GM19035 (cell line): ENCODE results near the gene NOC2L.

ENCODE experiments used
- ATAC-seq: cut with Tn5 transposase; IDR thresholded peaks from one replicate; pipeline ENCODE4 v1.9.1; 2021; ENCODE audit not compliant: unreplicated experiment

NOC2L gene

GRCh38 chr1:943545-944340, 15.3 kb downstream of the NOC2L start:
- ATAC-seq, result no peak

DNA sequence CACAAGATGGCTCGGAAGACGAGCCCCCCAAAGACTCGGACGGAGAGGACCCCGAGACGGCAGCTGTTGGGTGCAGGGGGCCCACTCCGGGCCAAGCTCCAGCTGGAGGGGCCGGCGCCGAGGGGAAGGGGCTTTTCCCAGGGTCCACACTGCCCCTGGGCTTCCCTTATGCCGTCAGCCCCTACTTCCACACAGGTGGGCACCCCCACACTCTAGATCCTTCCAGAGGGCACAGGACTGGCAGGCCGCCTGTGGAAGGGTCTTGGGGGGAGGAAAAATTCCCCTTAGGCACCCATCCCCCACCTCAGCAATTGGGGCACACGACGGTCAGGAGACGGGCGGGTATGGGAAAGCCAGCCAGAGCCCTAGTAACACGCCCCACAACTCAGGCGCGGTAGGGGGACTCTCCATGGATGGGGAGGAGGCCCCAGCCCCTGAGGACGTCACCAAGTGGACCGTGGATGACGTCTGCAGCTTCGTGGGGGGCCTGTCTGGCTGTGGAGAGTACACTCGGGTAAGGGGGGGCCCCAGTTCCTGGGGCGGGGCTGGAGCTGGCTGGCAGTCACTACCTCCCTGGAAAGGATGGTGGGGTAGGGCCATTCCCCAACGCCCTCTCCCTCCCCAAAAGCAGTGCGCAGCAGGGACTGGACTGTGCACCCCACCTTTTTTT, 16.1 kb downstream of the NOC2L start:
- ATAC-seq, result no peak

DNA sequence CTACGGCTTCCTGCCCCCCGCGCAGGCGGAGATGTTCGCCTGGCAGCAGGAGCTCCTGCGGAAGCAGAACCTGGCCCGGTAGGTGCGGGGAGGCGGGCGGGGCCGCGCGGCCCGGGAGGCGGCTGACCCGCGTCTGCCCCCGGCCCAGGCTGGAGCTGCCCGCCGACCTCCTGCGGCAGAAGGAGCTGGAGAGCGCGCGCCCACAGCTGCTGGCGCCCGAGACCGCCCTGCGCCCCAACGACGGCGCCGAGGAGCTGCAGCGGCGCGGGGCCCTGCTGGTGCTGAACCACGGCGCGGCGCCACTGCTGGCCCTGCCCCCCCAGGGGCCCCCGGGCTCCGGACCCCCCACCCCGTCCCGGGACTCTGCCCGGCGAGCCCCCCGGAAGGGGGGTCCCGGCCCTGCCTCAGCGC, 16.6 kb downstream of the NOC2L start:
- no peak for ATAC-seq

DNA sequence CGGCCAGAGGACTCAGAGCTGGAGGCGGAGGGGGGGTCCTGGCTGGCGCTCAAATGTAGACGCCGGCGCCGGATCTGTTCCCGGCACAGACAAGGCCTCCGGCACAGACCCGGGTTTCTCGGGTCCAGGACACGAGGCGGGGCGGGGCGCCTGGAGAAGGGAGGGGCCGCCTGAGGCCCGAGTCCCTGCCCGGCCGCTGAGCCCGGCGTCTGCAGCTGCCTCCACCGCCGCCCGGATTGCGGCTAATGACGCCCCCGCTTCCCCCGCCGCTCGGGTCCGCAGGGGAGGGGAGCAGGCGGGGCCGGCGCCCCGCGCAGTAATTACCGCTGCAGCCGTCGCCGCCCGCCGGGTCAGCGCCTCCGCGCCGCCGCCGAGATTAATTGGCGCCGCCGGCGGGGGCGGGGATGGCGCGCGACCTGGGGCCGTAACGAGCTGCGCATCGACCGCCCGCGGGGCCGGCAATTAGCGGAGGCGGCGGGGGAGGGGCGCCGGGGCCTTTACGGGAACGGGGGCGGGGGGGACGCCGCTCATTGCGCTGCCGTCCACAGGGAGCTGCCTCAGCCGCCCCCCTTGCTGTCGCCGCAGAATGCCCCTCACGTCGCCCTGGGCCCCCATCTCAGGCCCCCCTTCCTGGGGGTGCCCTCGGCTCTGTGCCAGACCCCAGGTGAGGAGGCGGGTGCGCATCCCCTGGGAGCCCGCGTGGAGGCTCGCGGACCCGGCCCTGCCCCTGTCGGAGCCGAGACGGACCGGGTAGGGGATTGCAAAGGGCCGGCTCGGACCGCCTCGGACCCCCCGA, 17.3 kb downstream of the NOC2L start:
- no peak for ATAC-seq

- ATAC-seq, result no peak
Observed at GRCh38 chr1:941015-941587, 18.0 kb downstream of the NOC2L start.

GRCh38 chr1:940107-941014, 18.7 kb downstream of the NOC2L start:
- no peak for ATAC-seq

DNA sequence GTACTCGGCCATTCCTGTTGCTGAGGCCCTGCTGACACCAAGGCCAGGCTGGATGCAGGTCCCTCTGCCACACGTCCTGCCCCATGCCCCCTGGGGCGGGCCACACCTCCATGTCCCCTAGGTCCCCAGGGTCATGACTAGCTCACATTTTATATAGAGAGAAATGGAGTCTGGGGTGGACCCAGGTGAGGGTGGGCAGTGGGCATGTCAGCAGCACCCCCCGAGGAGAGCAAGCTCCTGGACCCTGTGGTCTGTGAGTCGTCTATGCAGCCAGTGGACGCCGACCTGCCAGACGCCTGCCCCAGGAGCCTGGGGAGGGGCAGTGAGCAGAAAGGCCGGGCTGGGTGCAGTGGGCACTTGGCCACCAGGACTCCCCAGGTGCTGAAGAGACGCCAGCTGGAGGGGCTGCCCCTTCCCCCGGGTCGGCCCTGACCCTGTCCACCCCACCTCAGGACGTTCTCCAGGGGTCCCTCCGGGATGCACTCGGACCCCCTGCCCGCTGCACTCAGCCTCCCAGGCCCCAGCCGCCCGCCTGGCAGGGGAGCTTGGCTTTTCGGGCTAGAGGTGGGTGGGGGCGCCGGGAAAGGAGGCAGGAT, 19.4 kb downstream of the NOC2L start:
- ATAC-seq, result no peak

GRCh38 chr1:938711-939489, 20.2 kb downstream of the NOC2L start:
- ATAC-seq, result no peak

DNA sequence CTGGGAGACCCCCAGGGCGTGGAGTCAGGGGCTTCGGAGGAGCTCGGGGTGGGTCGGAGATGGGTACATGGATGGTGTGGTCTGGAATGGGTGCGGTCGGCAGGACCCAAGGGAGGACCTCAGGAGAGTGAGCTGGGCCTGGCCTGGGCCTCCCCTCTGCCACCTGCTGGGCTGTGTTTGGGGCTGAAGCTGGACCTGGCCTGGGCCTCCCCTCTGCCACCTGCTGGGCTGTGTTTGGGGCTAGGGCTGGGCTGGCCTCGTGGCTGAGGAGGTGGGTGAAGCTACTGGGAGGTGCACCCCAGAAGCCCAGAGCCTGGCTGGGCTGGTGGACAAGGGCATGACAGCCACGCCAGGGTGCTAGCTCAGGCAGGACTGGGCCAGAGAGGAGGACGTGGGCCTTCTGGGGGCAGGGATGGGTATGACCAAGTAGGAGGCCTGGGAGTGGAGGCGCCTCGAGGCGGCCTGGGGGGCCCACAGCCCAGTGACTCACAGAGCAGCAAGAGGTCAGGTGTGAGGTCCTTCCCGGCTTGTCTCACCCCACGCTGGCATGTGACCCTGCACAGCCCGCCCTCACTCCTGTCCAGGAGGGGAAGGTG, 20.9 kb downstream of the NOC2L start:
- ATAC-seq, result no peak

DNA sequence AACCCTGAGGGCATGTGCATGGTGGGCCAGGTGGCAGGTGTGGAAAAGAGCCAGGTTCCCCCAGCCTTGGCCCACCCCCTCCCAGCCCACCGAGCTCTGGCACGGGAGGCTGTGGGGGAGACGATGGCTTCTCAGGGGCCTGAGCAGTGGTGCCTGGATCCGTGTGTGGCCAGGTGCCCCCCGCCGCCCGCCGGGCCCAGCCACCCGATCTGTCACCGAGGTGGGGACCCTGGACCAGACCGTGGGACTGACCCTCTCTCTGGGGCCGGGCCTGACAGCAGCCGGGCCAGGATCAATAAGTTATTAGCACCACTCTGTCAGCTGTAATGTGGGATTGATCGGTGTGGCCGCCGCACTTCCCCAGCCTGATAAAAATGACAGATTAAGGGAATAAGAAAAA, 21.5 kb downstream of the NOC2L start:
- ATAC-seq, result no peak

DNA sequence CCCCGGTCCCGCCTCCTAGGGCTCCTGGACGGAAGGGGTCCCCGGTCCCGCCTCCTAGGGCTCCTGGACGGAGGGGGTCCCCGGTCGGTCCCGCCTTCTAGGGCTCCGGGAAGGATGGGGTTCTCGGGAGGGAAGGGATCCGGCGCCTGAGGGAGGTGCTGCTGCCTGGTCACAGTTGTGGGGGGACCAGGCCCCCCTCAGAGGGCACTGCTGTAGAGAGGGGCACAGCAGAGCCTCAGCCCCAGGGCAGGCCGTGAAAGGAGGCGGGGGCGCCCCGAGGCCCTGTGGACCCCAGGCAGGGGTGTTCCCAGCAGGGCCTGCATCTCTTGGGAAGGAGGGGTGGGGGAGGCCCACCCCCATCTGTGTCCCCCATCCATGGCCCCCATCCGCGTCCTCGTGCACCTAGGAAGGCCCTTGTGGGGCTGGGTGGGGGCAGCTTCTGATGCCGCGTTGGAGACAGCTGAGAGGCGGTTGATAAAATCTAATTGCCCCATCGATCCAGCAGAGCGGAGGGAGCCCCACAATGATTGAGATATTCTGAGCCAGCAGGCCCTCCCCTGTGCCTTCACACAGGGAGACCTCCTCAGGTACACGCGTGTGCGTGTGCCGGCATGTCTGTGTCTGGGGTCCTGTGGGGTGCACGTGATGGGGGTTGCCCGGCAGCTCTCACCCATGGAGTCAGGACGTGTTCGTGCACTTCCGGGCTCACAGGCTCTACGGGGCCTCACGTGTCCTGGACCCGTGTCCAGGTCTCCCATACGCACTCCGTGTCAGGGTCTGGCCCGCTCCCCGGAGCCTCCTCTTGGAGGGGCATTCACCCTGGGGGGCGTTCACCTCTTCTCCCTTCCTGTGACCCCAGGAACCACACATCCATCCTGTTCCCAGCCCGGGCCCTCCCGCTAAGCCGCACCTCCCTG, 22.4 kb downstream of the NOC2L start:
- no peak for ATAC-seq

DNA sequence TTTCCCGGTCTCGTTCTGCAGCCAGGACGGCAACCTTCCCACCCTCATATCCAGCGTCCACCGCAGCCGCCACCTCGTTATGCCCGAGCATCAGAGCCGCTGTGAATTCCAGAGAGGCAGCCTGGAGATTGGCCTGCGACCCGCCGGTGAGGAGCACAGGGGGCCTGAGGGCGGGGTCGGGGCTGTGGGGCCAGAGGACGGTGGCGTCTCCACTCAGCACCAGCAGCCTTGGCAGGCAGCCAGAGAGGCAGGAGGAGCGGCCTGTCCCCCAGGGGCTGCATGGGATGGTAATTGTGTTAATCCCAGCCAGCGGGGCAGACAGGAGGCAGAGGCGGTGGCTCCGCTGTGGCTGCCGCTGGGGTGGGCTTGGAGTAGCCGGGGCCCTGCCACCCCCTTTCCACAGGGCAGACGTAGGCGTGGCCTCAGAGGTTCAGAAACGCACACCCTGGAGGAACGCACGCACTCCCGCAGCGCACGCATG, 23.3 kb downstream of the NOC2L start:
- no peak for ATAC-seq

DNA sequence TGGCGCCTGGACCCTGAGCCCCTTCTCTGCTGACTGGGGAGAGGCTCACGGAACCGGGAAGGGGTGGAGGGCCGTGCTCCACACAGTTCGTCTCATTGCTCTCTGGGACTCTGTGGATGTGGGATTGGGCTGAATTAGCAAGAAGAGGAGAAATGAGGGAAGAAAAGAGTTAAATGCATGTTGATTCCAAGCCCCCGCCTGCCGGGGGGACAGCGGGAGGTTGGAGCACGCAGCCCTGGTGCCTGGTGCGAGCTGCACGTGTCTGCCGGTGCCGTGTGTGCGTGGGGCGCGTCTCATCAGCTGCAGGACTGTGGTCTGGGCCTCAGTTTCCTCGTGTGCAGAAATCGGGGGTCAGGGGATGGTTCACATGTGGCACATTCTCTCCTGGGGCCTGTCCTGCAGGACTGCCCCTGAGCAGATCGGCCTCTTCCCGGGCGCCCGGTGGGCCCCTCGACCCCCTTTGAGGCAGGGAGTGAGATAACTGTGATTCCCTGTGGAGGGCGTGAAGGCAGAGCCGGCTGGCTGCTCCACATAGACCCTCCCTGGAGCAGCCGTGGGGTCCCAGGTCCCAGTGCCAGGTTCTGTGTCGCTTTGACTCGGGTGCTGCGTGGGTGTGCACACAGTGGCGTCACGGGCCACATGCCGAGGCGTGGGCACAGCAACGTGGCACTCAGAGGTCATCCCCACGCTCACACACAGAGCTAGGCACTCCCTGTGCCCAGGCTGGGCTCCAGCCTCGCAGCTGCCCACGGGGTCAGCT, 23.9 kb downstream of the NOC2L start:
- no peak for ATAC-seq

- no peak for ATAC-seq
Observed at GRCh38 chr1:933603-933940, 25.5 kb downstream of the NOC2L start.

- no peak for ATAC-seq
Observed at GRCh38 chr1:932776-933602, 26.1 kb downstream of the NOC2L start.

DNA sequence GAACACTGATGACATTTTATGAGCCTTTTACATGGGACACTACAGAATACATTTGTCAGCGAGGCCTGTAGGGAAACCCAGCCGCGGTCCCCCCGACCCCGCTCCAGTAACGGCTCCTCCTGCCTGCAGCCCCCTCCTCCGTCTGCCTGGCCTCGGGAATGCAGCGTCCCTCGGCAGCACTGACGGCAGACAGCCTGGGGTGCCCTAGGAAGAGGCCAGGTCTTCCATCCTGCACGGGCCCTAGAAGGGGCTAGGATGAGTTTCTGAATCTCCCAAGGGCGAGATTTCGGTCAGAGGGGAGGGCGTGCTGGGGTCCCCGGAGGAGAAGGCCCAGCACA, 26.9 kb downstream of the NOC2L start:
- ATAC-seq, result no peak
